NT2/D1 (cell line): ENCODE results near the gene CD22.

ENCODE experiments used
- SUZ12 ChIP-seq: IDR thresholded peaks from 2 replicates; pipeline ENCODE4 v1.6.1; 2011; ENCODE audit not compliant: insufficient read length, insufficient read depth; ENCODE audit errors: extremely low read depth
- YY1 ChIP-seq: IDR thresholded peaks from 2 replicates; pipeline ENCODE4 v1.6.1; 2011; ENCODE audit not compliant: insufficient read length, insufficient read depth
- ZNF274 ChIP-seq: IDR thresholded peaks from 2 replicates; pipeline ENCODE4 v1.6.1; 2011; ENCODE audit warnings: mild to moderate bottlenecking, low read depth, low read length

DNA sequence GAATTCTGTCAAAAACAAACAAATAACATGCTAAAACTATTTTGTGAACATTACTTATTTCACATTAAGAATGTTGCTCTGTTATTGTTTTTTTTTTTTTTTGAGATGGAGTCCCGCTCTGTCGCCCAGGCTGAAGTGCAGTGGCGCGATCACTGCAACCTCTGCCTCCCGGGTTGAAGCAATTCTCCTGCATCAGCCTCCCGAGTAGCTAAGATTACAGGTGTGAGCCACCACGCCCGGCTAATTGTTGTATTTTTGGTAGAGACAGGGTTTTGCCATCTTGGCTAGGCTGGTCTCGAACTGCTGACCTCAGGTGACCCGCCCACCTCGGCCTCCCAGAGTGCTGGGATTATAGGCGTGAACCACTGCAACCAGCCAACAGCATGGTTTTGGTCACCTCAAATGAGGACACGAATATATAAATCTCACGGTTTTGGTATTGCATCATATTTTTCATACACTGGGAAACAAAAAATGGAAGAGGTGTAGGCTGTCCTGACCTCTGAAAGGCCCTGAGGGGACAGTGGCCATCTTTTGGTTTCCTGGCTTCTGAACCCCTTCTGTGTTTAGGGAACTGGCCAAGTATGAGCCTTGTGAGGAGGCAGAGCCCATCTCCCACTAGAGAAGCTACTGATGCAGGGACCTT lies 67.4 kb downstream of the CD22 start:
- TF ChIP-seq ZNF274 (no peak), SUZ12 (no peak), YY1 (no peak)
